Vagina (tissue), 2 donors: ENCODE results near the gene CCL25.

Experiments
- POLR2A ChIP-seq, 2 donors: fragments of 450-650 bp; IDR thresholded peaks; one replicate each; pipeline ENCODE4 v1.6.1; 2017; ENCODE audit warnings: antibody characterized with exemption in 2 of 2, mild to moderate bottlenecking in 2 of 2, moderate library complexity in 2 of 2
- POLR2AphosphoS5 ChIP-seq, 2 donors: sonication (generic); formaldehyde crosslinking; IDR thresholded peaks; one replicate each; pipeline ENCODE4 v1.9.0; 2017; ENCODE audit warnings: antibody characterized with exemption in 2 of 2, mild to moderate bottlenecking in 2 of 2, low read depth in 1 of 2; ENCODE audit not compliant: insufficient read depth in 1 of 2
- TF ChIP-seq, protein P1 (sequence below), 3 experiments: fragments of 450-650 bp in 2 of 3; fragments of 200-600 bp in 1 of 3; sonication (generic) in 1 of 3; IDR thresholded peaks; one replicate each; pipeline ENCODE4 v1.5.1; 2017 to 2019; ENCODE audit warnings: antibody characterized with exemption in 3 of 3, mild to moderate bottlenecking in 2 of 3, moderate library complexity in 2 of 3

- TF ChIP-seq, protein P1, sequence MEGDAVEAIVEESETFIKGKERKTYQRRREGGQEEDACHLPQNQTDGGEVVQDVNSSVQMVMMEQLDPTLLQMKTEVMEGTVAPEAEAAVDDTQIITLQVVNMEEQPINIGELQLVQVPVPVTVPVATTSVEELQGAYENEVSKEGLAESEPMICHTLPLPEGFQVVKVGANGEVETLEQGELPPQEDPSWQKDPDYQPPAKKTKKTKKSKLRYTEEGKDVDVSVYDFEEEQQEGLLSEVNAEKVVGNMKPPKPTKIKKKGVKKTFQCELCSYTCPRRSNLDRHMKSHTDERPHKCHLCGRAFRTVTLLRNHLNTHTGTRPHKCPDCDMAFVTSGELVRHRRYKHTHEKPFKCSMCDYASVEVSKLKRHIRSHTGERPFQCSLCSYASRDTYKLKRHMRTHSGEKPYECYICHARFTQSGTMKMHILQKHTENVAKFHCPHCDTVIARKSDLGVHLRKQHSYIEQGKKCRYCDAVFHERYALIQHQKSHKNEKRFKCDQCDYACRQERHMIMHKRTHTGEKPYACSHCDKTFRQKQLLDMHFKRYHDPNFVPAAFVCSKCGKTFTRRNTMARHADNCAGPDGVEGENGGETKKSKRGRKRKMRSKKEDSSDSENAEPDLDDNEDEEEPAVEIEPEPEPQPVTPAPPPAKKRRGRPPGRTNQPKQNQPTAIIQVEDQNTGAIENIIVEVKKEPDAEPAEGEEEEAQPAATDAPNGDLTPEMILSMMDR (IDR thresholded peaks at IDR 0.05) = no peak
- TF ChIP-seq POLR2AphosphoS5 (IDR thresholded peaks at IDR 0.05; ENCODE audit: insufficient read depth in 1 of 2, low read depth in 1 of 2) (no peak), POLR2A (IDR thresholded peaks at IDR 0.05) (no peak)
Measured at GRCh38 chr19:8075158-8076074, 22.9 kb downstream of the CCL25 start.
